Activated B cell treated with CpG ODN at 0.5 μM for 24 hours (primary cell): ENCODE measurements around the gene GLDN. TPM values are rescaled to one million over a fixed set of nuclear protein-coding genes. Genes with fewer than 3 reads are reported as not detected.

Experiments
- ATAC-seq: fragments of 200-7000 bp; cut with Tn5 transposase; one replicate; pipeline ENCODE4 v1.10.0; 2021; ENCODE audit warnings: low read depth, mild to moderate bottlenecking, moderate library complexity
- CTCF ChIA-PET: fragments of 350-600 bp; sonication (Branson Sonifier 250); formaldehyde crosslinking; loops from one replicate; lab custom pipeline; 2021; ENCODE audit warnings: antibody characterized with exemption; lab: Charles Lee
- POLR2A ChIA-PET: fragments of 350-600 bp; sonication (Branson Sonifier 250); formaldehyde crosslinking; loops from one replicate; lab custom pipeline; 2021; ENCODE audit warnings: antibody characterized with exemption; lab: Charles Lee
- DNase-seq: peaks from one replicate; pipeline ENCODE4 v3.0.0; 2022
- H3K27ac Mint-ChIP-seq: one replicate; pipeline ENCODE4 v1.8.0; 2020; ENCODE audit warnings: mixed read lengths
- H3K27me3 Mint-ChIP-seq: one replicate; pipeline ENCODE4 v1.8.0; 2021; ENCODE audit warnings: mixed read lengths
- H3K36me3 Mint-ChIP-seq: one replicate; pipeline ENCODE4 v1.8.0; 2021; ENCODE audit warnings: low read depth, mixed read lengths
- H3K4me1 Mint-ChIP-seq: one replicate; pipeline ENCODE4 v1.8.0; 2021; ENCODE audit warnings: mixed read lengths
- H3K4me3 Mint-ChIP-seq: one replicate; pipeline ENCODE4 v1.8.0; 2020; ENCODE audit warnings: mild to moderate bottlenecking, mixed read lengths
- H3K9me3 Mint-ChIP-seq: one replicate; pipeline ENCODE4 v1.8.0; 2020; ENCODE audit warnings: mixed read lengths
- CTCF ChIP-seq: fragments of 200-600 bp; IDR thresholded peaks from one replicate; pipeline ENCODE4 v1.8.0; 2022; ENCODE audit warnings: antibody characterized with exemption, mild to moderate bottlenecking
- intact Hi-C: fragments of 100-400 bp; cut with micrococcal nuclease; formaldehyde crosslinking; loops from one replicate; pipeline ENCODE4 v1.15.1; 2024
- total RNA-seq: library from RNA; stranded (reverse); gene quantifications from 2 replicates; pipeline ENCODE4 v1.2.3, GENCODE V29; 2022

GLDN gene
- total RNA-seq, 1 donor from 2014 or later, result not detected

- ChIA-PET POLR2A (no interaction called here), CTCF (no interaction called here)
- Mint-ChIP-seq H3K36me3 (no peaks in the 10 kb centered on the region), H3K4me3 (no peak overlapping the region), H3K27me3 (no peaks in the 10 kb centered on the region), H3K4me1 (no peaks in the 10 kb centered on the region), H3K27ac (no peak overlapping the region), H3K9me3 (no peaks in the 10 kb centered on the region)
- DNase-seq (no peak), ATAC-seq (no peak)
- intact Hi-C loops, result no loop called here
- TF ChIP-seq CTCF, result no peak
Measured at GRCh38 chr15:51396921-51397320, 55.5 kb downstream of the GLDN start.

- no peaks in the 10 kb centered on the region for H3K36me3 Mint-ChIP-seq
- no peak for ATAC-seq
- H3K4me3 Mint-ChIP-seq, result no peak overlapping the region
- POLR2A ChIA-PET, result no interaction called here
- H3K27ac Mint-ChIP-seq, result no peak overlapping the region
- intact Hi-C loops, result no loop called here
- TF ChIP-seq CTCF, result no peak
- no peak for DNase-seq
- H3K4me1 Mint-ChIP-seq, result no peaks in the 10 kb centered on the region
- CTCF ChIA-PET, result no interaction called here
- H3K9me3 Mint-ChIP-seq, result no peaks in the 10 kb centered on the region
- peaks cover 5% of the 10 kb centered on the region for H3K27me3 Mint-ChIP-seq
Measured at GRCh38 chr15:51398626-51399025, 57.2 kb downstream of the GLDN start.

GRCh38 chr15:51401051-51401780, 59.8 kb downstream of the GLDN start:
- DNase-seq (no peak), ATAC-seq (no peak)
- TF ChIP-seq CTCF, result no peak
- no peak overlapping the region for H3K4me3 Mint-ChIP-seq
- intact Hi-C loops, result loop anchor here (5.0 kb wide), 1 partner anchor 169 kb away; no protein-coding TSS in a partner anchor
- no peaks in the 10 kb centered on the region for H3K9me3 Mint-ChIP-seq
- CTCF ChIA-PET, result interaction anchor here (0.8 to 1.3 kb wide), 2 partner anchors 54 to 171 kb away, joined by 3 read pairs; no protein-coding TSS in a partner anchor
- H3K4me1 Mint-ChIP-seq, result no peaks in the 10 kb centered on the region
- POLR2A ChIA-PET, result no interaction called here
- H3K27ac Mint-ChIP-seq, result no peak overlapping the region
- H3K36me3 Mint-ChIP-seq, result no peaks in the 10 kb centered on the region
- H3K27me3 Mint-ChIP-seq, result peaks cover 17% of the 10 kb centered on the region

- intact Hi-C loops, result loop anchor here (1.0 to 5.0 kb wide), 2 partner anchors 170 to 239 kb away; no protein-coding TSS in a partner anchor
- DNase-seq (no peak), ATAC-seq (no peak)
- H3K9me3 Mint-ChIP-seq, result no peaks in the 10 kb centered on the region
- POLR2A ChIA-PET, result no interaction called here
- CTCF ChIA-PET, result interaction anchor here (0.8 to 1.3 kb wide), 2 partner anchors 55 to 172 kb away, joined by 3 read pairs; no protein-coding TSS in a partner anchor
- peaks cover 17% of the 10 kb centered on the region for H3K27me3 Mint-ChIP-seq
- no peak overlapping the region for H3K4me3 Mint-ChIP-seq
- no peak for TF ChIP-seq CTCF
- H3K4me1 Mint-ChIP-seq, result no peaks in the 10 kb centered on the region
- no peaks in the 10 kb centered on the region for H3K36me3 Mint-ChIP-seq
- H3K27ac Mint-ChIP-seq, result no peak overlapping the region
Measured at GRCh38 chr15:51401872-51402517, 60.5 kb downstream of the GLDN start.
